ENCODE data around the gene LENEP. TPM values are rescaled to one million over a fixed set of nuclear protein-coding genes. Genes with fewer than 3 reads are reported as not detected.

Gene LENEP
- total RNA-seq, 1 donor from 2014 or later, result 1.1 TPM

GRCh38 chr1:155015527-155016230 is 22.3 kb downstream of the LENEP start:
- no peak for TF ChIP-seq CTCF (conservative IDR thresholded peaks at IDR 0.05)
- H3K27ac Mint-ChIP-seq, result peak overlapping the region; percentile 86
- no peak for DNase-seq (ENCODE audit: extremely low spot score, unreplicated experiment)
- no peaks in the 10 kb centered on the region for H3K36me3 Mint-ChIP-seq
- peaks cover 34% of the 10 kb centered on the region for H3K4me1 Mint-ChIP-seq (ENCODE audit: unreplicated experiment)
- no peak overlapping the region for H3K4me3 Mint-ChIP-seq
- H3K9me3 Mint-ChIP-seq, result no peaks in the 10 kb centered on the region
- H3K27me3 Mint-ChIP-seq, result no peaks in the 10 kb centered on the region

- H3K36me3 Mint-ChIP-seq, result no peaks in the 10 kb centered on the region
- TF ChIP-seq CTCF (conservative IDR thresholded peaks at IDR 0.05), result no peak
- H3K27ac Mint-ChIP-seq, result peak overlapping the region; percentile 86
- H3K27me3 Mint-ChIP-seq, result no peaks in the 10 kb centered on the region
- peaks cover 31% of the 10 kb centered on the region for H3K4me1 Mint-ChIP-seq (ENCODE audit: unreplicated experiment)
- H3K9me3 Mint-ChIP-seq, result no peaks in the 10 kb centered on the region
- no peak overlapping the region for H3K4me3 Mint-ChIP-seq
- no peak for DNase-seq (ENCODE audit: extremely low spot score, unreplicated experiment)
These were observed 22.9 kb downstream of the LENEP start for GRCh38 chr1:155016231-155016831.

GRCh38 chr1:155017041-155017945 is 23.9 kb downstream of the LENEP start:
- no peaks in the 10 kb centered on the region for H3K36me3 Mint-ChIP-seq
- H3K4me1 Mint-ChIP-seq (ENCODE audit: unreplicated experiment), result peaks cover 30% of the 10 kb centered on the region
- DNase-seq (ENCODE audit: extremely low spot score, unreplicated experiment), result peak; percentile 94
- peak overlapping the region; percentile 68 for H3K4me3 Mint-ChIP-seq
- TF ChIP-seq CTCF (conservative IDR thresholded peaks at IDR 0.05), result peak; percentile 99
- no peaks in the 10 kb centered on the region for H3K9me3 Mint-ChIP-seq
- H3K27ac Mint-ChIP-seq, result peak overlapping the region; percentile 86
- H3K27me3 Mint-ChIP-seq, result no peaks in the 10 kb centered on the region

GRCh38 chr1:155017946-155018316 is 24.5 kb downstream of the LENEP start:
- Mint-ChIP-seq H3K27me3 (no peaks in the 10 kb centered on the region), H3K9me3 (no peaks in the 10 kb centered on the region), H3K4me1 (ENCODE audit: unreplicated experiment) (peaks cover 27% of the 10 kb centered on the region), H3K36me3 (no peaks in the 10 kb centered on the region), H3K27ac (peak overlapping the region; percentile 50), H3K4me3 (peak overlapping the region; percentile 68)
- TF ChIP-seq CTCF (conservative IDR thresholded peaks at IDR 0.05), result no peak
- DNase-seq (ENCODE audit: extremely low spot score, unreplicated experiment), result no peak

GRCh38 chr1:155018617-155019348 is 25.4 kb downstream of the LENEP start:
- DNase-seq (ENCODE audit: extremely low spot score, unreplicated experiment), result no peak
- H3K36me3 Mint-ChIP-seq, result no peaks in the 10 kb centered on the region
- no peaks in the 10 kb centered on the region for H3K27me3 Mint-ChIP-seq
- TF ChIP-seq CTCF (conservative IDR thresholded peaks at IDR 0.05), result no peak
- no peaks in the 10 kb centered on the region for H3K9me3 Mint-ChIP-seq
- peaks cover 25% of the 10 kb centered on the region for H3K4me1 Mint-ChIP-seq (ENCODE audit: unreplicated experiment)
- H3K27ac Mint-ChIP-seq, result peak overlapping the region; percentile 49
- peak overlapping the region; percentile 43 for H3K4me3 Mint-ChIP-seq

Data from type B pancreatic cell (in vitro differentiated cells).